ENCODE measurements around the gene DRD2. TPM values are rescaled to one million over a fixed set of nuclear protein-coding genes. Genes with fewer than 3 reads are reported as not detected.

Gene DRD2
- total and polyA plus RNA-seq, 2 of the 13 experiments (the other 11 are each of a cell fraction or from before 2014, with no cell fraction given), result not detected

DNA sequence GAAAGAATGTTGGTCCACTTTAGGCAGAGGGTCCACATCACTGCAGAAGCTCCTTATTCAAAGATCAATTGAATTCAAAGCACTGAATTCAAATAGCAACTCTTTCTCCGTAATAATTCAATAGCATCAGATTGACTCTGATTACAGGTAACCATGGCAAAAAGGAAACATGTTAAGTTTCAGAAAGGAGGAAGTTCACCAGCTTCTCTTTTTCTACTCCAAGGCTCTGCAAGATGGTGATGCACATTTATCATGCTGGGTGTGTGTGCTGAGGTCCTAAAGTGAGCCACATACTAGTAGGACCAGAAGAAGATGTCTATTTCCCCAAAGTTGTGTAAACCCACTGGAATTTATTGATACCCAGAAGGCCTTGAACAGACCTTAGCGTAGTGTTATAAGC lies 18.0 kb upstream of the DRD2 start:
- ATAC-seq, result no peak
- WGBS (ENCODE audit: low lambda C conversion rate), result 23% methylated on average over 2 of the region's 2 CpGs

DNA sequence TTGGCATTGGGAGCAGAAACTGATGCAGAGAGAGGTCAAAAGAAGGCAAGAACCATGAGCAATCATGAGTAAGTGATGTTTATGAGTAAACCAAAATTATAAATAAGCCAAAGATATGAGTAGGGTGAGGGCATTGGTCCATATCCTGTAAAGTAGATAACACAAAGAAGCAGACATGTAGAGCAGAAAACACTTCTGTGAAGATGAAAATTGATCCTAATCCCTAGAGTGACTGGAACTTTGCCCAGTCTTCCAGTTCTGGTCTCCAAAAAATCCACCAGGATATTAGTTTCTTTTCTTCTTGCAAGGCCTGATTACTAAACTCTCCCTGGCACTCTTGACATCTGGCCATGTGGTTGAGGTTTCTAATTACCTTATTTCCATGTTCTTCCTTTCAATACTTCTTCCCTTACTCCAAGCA lies 13.7 kb upstream of the DRD2 start:
- no peak for DNase-seq (ENCODE audit: low spot score)
- no peaks in the 10 kb centered on the region for H4K20me1 ChIP-seq (ENCODE audit: insufficient read depth, low read length)
- H3K9ac ChIP-seq (ENCODE audit: insufficient read depth, low read depth, low read length), result no peak overlapping the region
- in situ Hi-C loops (cut with HindIII; ENCODE audit: extremely low pct_ligation_motif_present, low pct_unique_long_range_greater_than_20kb) (no loop called here), intact Hi-C loops (cut with micrococcal nuclease; ENCODE audit: unreplicated experiment) (no loop called here)
- ChIA-PET POLR2A (no interaction called here), CTCF (ENCODE audit: low intra/inter-chr PET ratio, low total read pairs) (no interaction called here)
- no peak for FAIRE-seq
- no peaks in the 10 kb centered on the region for H3K4me1 ChIP-seq (ENCODE audit: insufficient read depth, low read length)
- BruUV-seq (replicated peaks), result no TSS peak
- TF ChIP-seq NR1H2 (CRISPR knock-in tag; IDR thresholded peaks at IDR 0.05; ENCODE audit: borderline replicate concordance, low read depth) (no peak), ZNF451 (CRISPR knock-in tag; IDR thresholded peaks at IDR 0.05) (no peak), ZNF713 (CRISPR knock-in tag; IDR thresholded peaks at IDR 0.05) (no peak), ZFP36L2 (CRISPR knock-in tag; IDR thresholded peaks at IDR 0.05) (no peak), KLF9 (CRISPR knock-in tag; IDR thresholded peaks at IDR 0.05; ENCODE audit: low read depth) (no peak)
- H3K36me3 ChIP-seq (replicated peaks in 1 of 2; ENCODE audit: control insufficient read depth in 1 of 2, insufficient read depth in 2 of 2, low read length in 2 of 2), result no peaks in the 10 kb centered on the region
- H3K9me3 ChIP-seq (ENCODE audit: low read length), result no peaks in the 10 kb centered on the region
- H3K27ac ChIP-seq (ENCODE audit: extremely low read length, insufficient read depth, low read length), result no peak overlapping the region
- no peak overlapping the region for H3K4me3 ChIP-seq (replicated peaks in 1 of 3; ENCODE audit: insufficient read depth in 1 of 3, low read depth in 2 of 3, low read length in 3 of 3)
- H3K27me3 ChIP-seq (ENCODE audit: control insufficient read depth in 1 of 2, insufficient read depth in 2 of 2, low read length in 2 of 2), result no peaks in the 10 kb centered on the region
- H2AFZ ChIP-seq (ENCODE audit: low read length), result no peak overlapping the region
- H3K4me2 ChIP-seq (ENCODE audit: low read depth, low read length), result no peak overlapping the region
- H3K79me2 ChIP-seq (ENCODE audit: insufficient read depth, low read length), result no peaks in the 10 kb centered on the region
- no peak for ATAC-seq

More for the DNA sequence above, 18.0 kb upstream of the DRD2 start:
- no peak overlapping the region for H3K9ac ChIP-seq (ENCODE audit: insufficient read depth, low read depth, low read length)
- intact Hi-C loops (cut with micrococcal nuclease; ENCODE audit: unreplicated experiment) (no loop called here), in situ Hi-C loops (cut with HindIII; ENCODE audit: extremely low pct_ligation_motif_present, low pct_unique_long_range_greater_than_20kb) (no loop called here)
- no peak overlapping the region for H3K27ac ChIP-seq (ENCODE audit: extremely low read length, insufficient read depth, low read length)
- no peak overlapping the region for H3K4me2 ChIP-seq (ENCODE audit: low read depth, low read length)
- H2AFZ ChIP-seq (ENCODE audit: low read length), result no peak overlapping the region
- H3K4me1 ChIP-seq (ENCODE audit: insufficient read depth, low read length), result no peaks in the 10 kb centered on the region
- BruUV-seq (replicated peaks), result no TSS peak
- FAIRE-seq (no peak), DNase-seq (ENCODE audit: low spot score) (no peak)
- H3K9me3 ChIP-seq (ENCODE audit: low read length), result no peaks in the 10 kb centered on the region
- H3K27me3 ChIP-seq (ENCODE audit: control insufficient read depth in 1 of 2, insufficient read depth in 2 of 2, low read length in 2 of 2), result peaks cover 0 to 3% of the 10 kb centered on the region in 2 experiments; a peak in 1 of 5 replicates
- H3K4me3 ChIP-seq (replicated peaks in 1 of 3; ENCODE audit: insufficient read depth in 1 of 3, low read depth in 2 of 3, low read length in 3 of 3), result no peak overlapping the region
- TF ChIP-seq ZNF816 (CRISPR knock-in tag; IDR thresholded peaks at IDR 0.05; ENCODE audit: borderline replicate concordance), result no peak
- ChIA-PET POLR2A (no interaction called here), CTCF (ENCODE audit: low intra/inter-chr PET ratio, low total read pairs) (no interaction called here)
- no peaks in the 10 kb centered on the region for H3K79me2 ChIP-seq (ENCODE audit: insufficient read depth, low read length)
- no peaks in the 10 kb centered on the region for H3K36me3 ChIP-seq (replicated peaks in 1 of 2; ENCODE audit: control insufficient read depth in 1 of 2, insufficient read depth in 2 of 2, low read length in 2 of 2)
- no peaks in the 10 kb centered on the region for H4K20me1 ChIP-seq (ENCODE audit: insufficient read depth, low read length)
